Heart left ventricle (tissue), 16 donors: ENCODE measurements around the gene SYNGR2. TPM values are rescaled to one million over a fixed set of nuclear protein-coding genes. Genes with fewer than 3 reads are reported as not detected.

ENCODE experiments used
- ATAC-seq, 4 donors: fragments of 200-7000 bp; cut with Tn5 transposase; one replicate each; pipeline ENCODE4 v1.9.1; 2020 to 2022; ENCODE audit warnings: moderate library complexity in 4 of 4, mild to moderate bottlenecking in 3 of 4, moderate number of reproducible peaks in 1 of 4
- DNase-seq, 5 donors: peaks; one replicate each; pipeline ENCODE4 v3.0.0-alpha.2; 2020
- H3K27ac ChIP-seq, 12 donors: fragments of 200-600 bp; sonication (generic) in 4 of 12; one replicate each; pipeline versions ENCODE4 v1.5.0 to v1.8.0; 2016 to 2022; ENCODE audit warnings: mild to moderate bottlenecking in 2 of 12
- H3K27me3 ChIP-seq, 9 donors: fragments of 200-600 bp; sonication (generic) in 2 of 9; one replicate each; pipeline versions ENCODE4 v1.5.1 to v1.8.0; 2016 to 2022; ENCODE audit warnings: mild to moderate bottlenecking in 3 of 9
- H3K36me3 ChIP-seq, 9 donors: fragments of 200-600 bp; sonication (generic) in 2 of 9; one replicate each; pipeline versions ENCODE4 v1.5.0 to v1.8.0; 2018 to 2022; ENCODE audit warnings: mild to moderate bottlenecking in 2 of 9
- H3K4me1 ChIP-seq, 12 donors: fragments of 200-600 bp; sonication (generic) in 4 of 12; one replicate each; pipeline versions ENCODE4 v1.5.0 to v1.8.0; 2016 to 2022; ENCODE audit warnings: mild to moderate bottlenecking in 3 of 12
- H3K4me3 ChIP-seq, 12 donors: fragments of 200-600 bp; sonication (generic) in 4 of 12; one replicate each; pipeline versions ENCODE4 v1.5.0 to v1.8.0; 2017 to 2022; ENCODE audit warnings: mild to moderate bottlenecking in 9 of 12, moderate library complexity in 4 of 12
- H3K9me3 ChIP-seq, 12 donors: fragments of 200-600 bp; sonication (generic) in 4 of 12; one replicate each; pipeline versions ENCODE4 v1.5.0 to v1.8.0; 2016 to 2022; ENCODE audit warnings: mild to moderate bottlenecking in 1 of 12
- POLR2A ChIP-seq, 2 donors: fragments of 450-650 bp; IDR thresholded peaks; one replicate each; pipeline ENCODE4 v1.6.1; 2017; ENCODE audit warnings: antibody characterized with exemption in 2 of 2, mild to moderate bottlenecking in 2 of 2, moderate library complexity in 2 of 2
- WGBS, 4 donors: extraction: QIAGEN DNeasy Blood & Tissue Kit in 2 of 4; methylation state at CpG; one replicate each; pipeline versions ENCODE4 v1.1.5 to v1.1.7; 2013 to 2018; 5-methylcytosine and 5-hydroxymethylcytosine counted together
- intact Hi-C, 10 donors: fragments of 100-400 bp; cut with DNase I; formaldehyde crosslinking; loops; one replicate each; pipeline versions ENCODE4 v1.11.1 to v1.14.2; 2022
- polyA plus RNA-seq, 2 donors: library from polyadenylated mRNA; stranded (reverse); fragments of 200-250 nt; gene quantifications; one replicate each; pipeline ENCODE4 v1.2.3, GENCODE V29; 2013
- total RNA-seq, 9 donors: library from RNA; depleted of rRNA in 2 of 9; stranded (reverse); fragments of >200 nt in 2 of 9; fragmentation: NEBNext Ultra II Directional in 3 of 9; extraction: Animal tissue kit (Norgen Biotek cat#: 25700) in 3 of 9; gene quantifications; one replicate each; pipeline versions ENCODE4 v1.1.0 to v1.2.4, GENCODE V29; 2016 to 2023
- TF ChIP-seq, protein P1 (sequence below), 12 donors: fragments of 200-600 bp; sonication (generic) in 4 of 12; IDR thresholded peaks; one replicate each; pipeline versions ENCODE4 v1.5.0 to v1.8.0; 2018 to 2022; ENCODE audit warnings: antibody characterized with exemption in 12 of 12, mild to moderate bottlenecking in 5 of 12
- donor health status: ischemic (EF 13 %, LVEDD 7.1; RV severe dilation, severe dysfunction).
- donor health status: healthy with polysubstance abuse.
- donor health status: DM: no; HTN: yes; CAD: no.
- donor health status: DM: no; HTN: no; CAD: no.
- donor health status: ischemic (EF 25% LVEDD 6.9; RV normal size, moderate dysfunction).
- donor health status: ischemic (EF 25% LVEDD 5.7; RV mildly dilated, moderate dysfunction).
- donor health status: healthy.
- donor health status: DM: yes; HTN: yes; CAD: no.
- donor health status: ischemic (EF 35%, LVEDD 5.7; RV mildly dilated, moderate dysfunction).
- donor health status: nonischemic (EF 11% LVEDD 7.7; RV severe dilation, severe dysfunction).
- donor health status: DM: yes; HTN: yes; CAD: no.
- donor health status: PGD.
- donor health status: ischemic (EF 29% LVEDD 5.4; RV normal size, mild dysfunction).
- donor health status: nonischemic (EF 23%, LVEDD 6.1; RV moderate dilation, normal function).

SYNGR2 gene
- total and polyA plus RNA-seq, 11 donors: 99.5 to 268 (median 135) TPM

DNA sequence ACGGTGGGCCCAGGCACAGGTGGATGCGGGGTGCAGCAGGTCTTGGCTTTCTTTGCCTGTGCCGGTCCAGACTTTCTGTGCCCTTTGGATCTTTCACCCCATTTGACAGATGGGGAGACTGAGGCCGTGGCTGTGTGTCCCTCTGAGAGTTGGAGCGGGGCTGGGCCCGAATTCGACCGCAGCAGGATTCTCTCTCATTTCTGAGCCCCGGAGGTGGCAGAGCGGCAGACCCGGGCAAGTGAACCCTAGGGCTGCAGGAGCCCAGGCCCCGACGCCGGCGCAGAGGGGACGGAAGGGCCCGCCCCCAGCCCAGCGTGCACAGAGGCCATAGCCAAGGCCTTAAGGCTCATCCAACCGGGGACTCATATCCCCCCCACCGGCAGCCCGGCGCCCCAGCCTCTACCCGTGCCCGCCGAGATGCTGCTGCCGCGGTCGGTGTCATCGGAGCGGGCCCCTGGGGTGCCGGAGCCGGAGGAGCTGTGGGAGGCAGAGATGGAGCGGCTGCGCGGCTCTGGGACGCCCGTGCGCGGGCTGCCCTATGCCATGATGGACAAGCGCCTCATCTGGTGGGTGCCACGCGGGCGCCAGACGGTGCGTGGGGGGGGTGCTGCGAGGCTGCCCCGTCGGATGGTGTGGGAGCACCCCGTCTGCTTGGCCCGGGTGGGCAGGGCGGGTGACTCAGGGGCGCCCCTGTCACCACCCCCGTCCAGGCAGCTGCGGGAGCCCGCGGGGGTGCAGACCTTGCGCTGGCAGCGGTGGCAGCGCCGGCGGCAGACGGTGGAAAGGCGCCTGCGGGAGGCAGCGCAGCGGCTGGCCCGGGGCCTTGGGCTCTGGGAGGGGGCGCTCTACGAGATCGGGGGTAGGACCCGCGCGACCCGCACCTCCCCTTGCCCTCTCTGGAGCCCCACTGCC, 37.0 kb upstream of the SYNGR2 start:
- H3K4me1 ChIP-seq: peaks cover 5 to 78% (median 44%) of the 10 kb centered on the region in 12 donors
- intact Hi-C loops: no loop called here

DNA sequence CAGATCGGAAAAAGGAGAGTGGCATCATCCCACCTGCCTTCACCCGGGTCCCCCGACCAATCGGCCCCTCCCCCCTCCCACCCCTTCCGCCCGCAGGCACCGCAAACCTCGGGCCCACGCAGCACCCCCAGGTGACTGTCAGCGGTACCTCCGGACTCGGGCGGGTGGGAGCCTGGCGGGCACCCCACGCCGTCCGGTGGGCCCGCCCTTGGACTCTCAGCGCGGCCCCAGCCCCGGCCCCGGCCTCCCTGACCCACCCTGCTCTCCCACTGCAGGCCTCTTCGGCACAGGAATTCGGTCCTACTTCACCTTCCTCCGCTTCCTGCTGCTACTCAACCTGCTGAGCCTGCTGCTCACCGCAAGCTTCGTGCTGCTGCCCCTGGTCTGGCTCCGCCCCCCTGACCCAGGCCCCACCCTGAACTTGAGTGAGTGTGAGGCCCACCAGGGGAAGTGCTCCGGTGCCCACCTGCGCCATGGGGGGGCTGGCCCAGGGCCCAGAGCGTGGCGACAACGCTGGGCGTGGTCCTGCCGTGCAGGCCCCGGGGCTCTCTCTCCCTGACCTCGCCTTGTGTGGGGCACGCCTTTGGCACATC, 36.2 kb upstream of the SYNGR2 start:
- Histone ChIP-seq H3K27ac (peak overlapping the region in 1 of 12 donors; percentile 98), H3K36me3 (peaks cover 0 to 25% (median 0%) of the 10 kb centered on the region in 9 donors), H3K4me1 (peaks cover 0 to 78% (median 36%) of the 10 kb centered on the region in 12 donors), H3K9me3 (no peaks in the 10 kb centered on the region), H3K27me3 (peaks cover 0 to 4% (median 0%) of the 10 kb centered on the region in 9 donors), H3K4me3 (peak overlapping the region in 10 of 12 donors; percentile 16 to 87 (median 36))
- peak in 2 of 5 donors; percentile 25 to 59 for DNase-seq
- intact Hi-C loops: no loop called here
- ATAC-seq: no peak
- 37 to 57% (median 51%) methylated on average over 8 to 38 of the region's 38 CpGs for WGBS, 4 donors
- TF ChIP-seq POLR2A (IDR thresholded peaks at IDR 0.05): no peak
- TF ChIP-seq, protein P1, sequence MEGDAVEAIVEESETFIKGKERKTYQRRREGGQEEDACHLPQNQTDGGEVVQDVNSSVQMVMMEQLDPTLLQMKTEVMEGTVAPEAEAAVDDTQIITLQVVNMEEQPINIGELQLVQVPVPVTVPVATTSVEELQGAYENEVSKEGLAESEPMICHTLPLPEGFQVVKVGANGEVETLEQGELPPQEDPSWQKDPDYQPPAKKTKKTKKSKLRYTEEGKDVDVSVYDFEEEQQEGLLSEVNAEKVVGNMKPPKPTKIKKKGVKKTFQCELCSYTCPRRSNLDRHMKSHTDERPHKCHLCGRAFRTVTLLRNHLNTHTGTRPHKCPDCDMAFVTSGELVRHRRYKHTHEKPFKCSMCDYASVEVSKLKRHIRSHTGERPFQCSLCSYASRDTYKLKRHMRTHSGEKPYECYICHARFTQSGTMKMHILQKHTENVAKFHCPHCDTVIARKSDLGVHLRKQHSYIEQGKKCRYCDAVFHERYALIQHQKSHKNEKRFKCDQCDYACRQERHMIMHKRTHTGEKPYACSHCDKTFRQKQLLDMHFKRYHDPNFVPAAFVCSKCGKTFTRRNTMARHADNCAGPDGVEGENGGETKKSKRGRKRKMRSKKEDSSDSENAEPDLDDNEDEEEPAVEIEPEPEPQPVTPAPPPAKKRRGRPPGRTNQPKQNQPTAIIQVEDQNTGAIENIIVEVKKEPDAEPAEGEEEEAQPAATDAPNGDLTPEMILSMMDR (IDR thresholded peaks at IDR 0.05): no peak

More for the DNA sequence above, 37.0 kb upstream of the SYNGR2 start:
- TF ChIP-seq, protein P1 (IDR thresholded peaks at IDR 0.05): no peak
- TF ChIP-seq POLR2A (IDR thresholded peaks at IDR 0.05): no peak
- WGBS, 4 donors: 26 to 51% (median 43%) methylated on average over 26 to 74 of the region's 74 CpGs
- Histone ChIP-seq H3K27ac (peak overlapping the region in 4 of 12 donors; percentile 23 to 98 (median 98)), H3K27me3 (peaks cover 0 to 4% (median 0%) of the 10 kb centered on the region in 9 donors), H3K36me3 (peaks cover 0 to 29% (median 0%) of the 10 kb centered on the region in 9 donors), H3K4me3 (peak overlapping the region in 10 of 12 donors; percentile 16 to 87 (median 36)), H3K9me3 (no peaks in the 10 kb centered on the region)
- DNase-seq: peak in 2 of 5 donors; percentile 31 to 66
- ATAC-seq: no peak

DNA sequence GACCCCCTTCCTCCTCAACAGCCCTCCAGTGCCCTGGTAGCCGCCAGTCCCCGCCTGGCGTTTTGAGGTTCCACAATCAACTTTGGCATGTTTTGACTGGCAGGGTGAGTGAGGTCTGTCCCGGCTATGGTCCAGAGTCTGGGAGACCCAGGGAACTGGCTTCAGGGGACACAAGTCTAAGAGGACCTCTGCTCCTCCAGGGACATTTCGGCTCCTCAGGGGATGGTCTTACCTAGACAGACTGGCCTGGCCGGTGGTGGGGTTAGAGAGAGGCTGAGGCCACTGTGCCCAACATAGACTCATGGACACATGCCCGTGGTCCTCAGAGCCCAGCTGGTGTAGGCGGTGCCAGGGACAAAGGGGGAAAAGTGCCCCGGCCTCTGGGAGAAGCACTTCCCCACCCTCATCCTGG, 35.6 kb upstream of the SYNGR2 start:
- H3K27ac ChIP-seq: peak overlapping the region in 1 of 12 donors; percentile 98
- peaks cover 0 to 25% (median 0%) of the 10 kb centered on the region in 9 donors for H3K36me3 ChIP-seq
- ATAC-seq: no peak
- H3K27me3 ChIP-seq: peaks cover 0 to 4% (median 0%) of the 10 kb centered on the region in 9 donors
- intact Hi-C loops: no loop called here
- H3K4me3 ChIP-seq: peak overlapping the region in 1 of 12 donors; percentile 87
- WGBS, 4 donors: 87 to 94% (median 90%) methylated on average over 5 to 9 of the region's 9 CpGs
- no peak for DNase-seq
- H3K4me1 ChIP-seq: peaks cover 0 to 78% (median 30%) of the 10 kb centered on the region in 12 donors
- no peak for TF ChIP-seq POLR2A (IDR thresholded peaks at IDR 0.05)
- TF ChIP-seq, protein P1 (IDR thresholded peaks at IDR 0.05): no peak
- H3K9me3 ChIP-seq: no peaks in the 10 kb centered on the region
